ENCODE measurements around the gene TSPAN2.

Gene TSPAN2

DNA sequence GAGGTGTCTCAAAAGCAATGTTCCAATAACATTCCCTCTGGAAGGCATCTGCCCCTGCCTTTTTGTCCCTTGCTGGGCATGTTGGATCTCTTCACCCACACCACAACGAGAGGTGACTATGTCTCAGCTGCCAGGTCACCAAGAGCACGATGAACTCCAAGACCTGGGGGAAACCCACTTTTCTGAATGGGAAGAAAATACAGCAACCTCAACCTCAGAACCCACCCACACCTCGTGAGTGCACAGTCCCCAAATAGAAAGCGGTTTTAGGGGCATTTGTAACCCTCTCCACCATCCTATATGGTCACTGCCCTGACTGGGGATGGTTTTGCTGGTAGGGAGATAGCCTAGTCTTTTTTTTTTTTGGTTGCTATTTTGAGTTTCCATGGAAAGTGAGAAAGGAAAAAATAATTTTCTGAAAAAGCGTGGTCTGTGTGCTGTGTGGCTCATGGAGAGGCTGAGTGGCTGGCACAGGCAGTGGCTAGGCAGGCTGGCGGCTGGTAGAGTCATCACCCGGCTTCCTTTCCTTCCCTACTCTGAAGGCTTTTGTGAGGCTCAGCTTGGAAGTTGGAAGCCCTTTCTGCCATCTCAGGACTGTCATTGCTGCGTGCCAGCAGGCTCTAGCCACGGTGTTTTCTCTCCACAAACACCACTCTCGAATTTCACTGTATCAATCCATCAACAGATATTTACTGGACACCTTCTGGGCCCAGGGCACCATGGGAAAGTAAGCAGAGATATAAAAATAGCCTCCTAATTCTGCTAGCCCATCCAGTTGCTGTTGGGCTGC is 15.8 kb downstream of the TSPAN2 start:
- no peak for DNase-seq

DNA sequence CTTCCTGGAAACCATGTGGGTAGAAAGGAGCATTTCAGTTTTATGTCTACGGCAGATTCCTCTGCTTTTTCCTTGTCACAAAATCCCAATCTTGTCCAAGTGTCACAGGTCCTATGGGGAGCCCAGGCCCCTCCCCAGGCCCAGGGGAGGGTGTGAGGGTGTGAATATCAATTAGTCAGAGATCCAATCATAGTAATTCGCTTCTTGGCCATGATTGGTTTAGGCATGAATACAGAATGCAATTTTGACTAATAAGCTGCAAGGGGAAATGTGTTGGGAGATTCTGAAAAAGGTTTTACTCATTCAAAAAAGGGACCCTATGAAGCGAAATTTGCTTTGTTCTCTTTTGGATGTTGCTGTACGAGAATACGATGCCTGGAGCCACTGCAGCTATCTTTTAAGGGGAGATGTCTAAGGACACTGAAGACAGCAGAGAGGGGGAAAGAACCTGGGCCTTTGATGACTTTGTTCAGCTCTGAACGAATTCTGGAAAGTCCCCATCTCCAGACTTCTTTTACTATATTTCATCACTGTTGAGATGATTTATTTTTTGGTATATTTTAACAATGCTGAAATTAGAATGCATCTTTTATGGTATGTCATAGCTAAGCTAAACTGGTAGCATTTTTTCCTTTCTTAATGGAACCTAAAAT is 18.2 kb downstream of the TSPAN2 start:
- DNase-seq, result no peak

DNA sequence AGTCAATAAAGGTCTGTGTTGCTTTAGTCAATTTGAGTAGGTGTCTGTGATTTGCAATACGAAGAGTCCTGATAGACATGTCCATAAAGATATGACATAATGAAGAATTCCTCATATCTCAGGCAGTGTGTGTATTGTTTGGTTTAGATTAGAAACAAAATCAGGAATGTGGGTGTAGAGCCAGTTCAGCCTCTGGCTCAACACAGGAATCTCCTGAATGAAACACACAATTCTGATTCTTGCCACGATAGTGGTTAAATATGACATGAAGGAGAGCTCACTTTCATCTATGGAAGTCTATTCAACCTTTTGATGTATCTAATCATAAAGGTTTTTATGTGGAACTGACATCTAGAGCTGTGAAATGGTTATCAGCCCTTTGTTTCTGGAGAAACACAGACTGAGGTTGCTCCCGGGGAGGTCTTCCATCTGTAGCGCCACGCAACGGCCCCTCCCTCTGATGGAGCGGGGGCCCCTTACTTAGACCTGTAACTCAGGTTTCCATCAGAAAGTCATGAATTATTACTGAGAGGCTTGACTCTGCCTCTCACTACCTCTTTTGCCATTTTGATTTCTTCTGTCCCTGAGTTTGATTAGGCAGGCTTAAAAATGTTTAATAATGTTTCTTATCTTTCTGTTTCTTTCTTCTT is 19.5 kb downstream of the TSPAN2 start:
- no peak for DNase-seq

DNA sequence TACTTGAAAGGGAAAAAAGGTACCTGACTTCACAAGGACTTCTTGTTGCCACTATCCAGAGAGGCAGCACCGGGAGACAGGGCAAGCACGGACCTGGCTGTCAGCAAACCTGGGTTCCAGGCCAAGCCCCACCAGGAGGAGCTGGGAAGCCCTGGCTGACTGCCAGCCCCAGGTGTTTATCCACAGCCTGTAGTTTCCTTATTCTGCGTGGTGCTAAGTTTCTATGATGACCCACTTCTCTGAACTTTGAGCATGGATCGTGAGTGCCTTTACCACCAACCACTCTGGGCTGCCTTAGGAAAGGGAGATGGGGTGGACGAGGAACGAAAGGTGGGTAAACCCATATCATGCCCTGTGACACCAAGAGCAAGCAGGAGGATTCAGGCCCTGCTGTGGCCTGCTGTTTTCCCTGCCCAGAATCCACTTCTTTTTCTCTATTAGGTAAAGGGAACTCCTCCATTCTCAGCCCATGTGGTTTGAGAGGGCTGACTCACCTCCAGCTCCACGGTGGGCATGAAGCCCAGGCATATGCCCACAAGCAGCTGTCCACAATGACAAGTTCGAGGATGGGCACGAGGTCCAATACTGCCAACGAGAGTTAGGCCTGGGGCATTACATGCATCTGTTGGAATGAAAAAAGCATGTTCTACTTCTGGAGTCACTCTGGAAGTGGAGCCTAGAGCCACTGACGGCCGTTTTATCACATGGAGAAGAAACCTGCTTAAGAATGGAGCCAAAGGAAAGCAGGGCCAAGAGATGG is 20.3 kb downstream of the TSPAN2 start:
- DNase-seq, result no peak

DNA sequence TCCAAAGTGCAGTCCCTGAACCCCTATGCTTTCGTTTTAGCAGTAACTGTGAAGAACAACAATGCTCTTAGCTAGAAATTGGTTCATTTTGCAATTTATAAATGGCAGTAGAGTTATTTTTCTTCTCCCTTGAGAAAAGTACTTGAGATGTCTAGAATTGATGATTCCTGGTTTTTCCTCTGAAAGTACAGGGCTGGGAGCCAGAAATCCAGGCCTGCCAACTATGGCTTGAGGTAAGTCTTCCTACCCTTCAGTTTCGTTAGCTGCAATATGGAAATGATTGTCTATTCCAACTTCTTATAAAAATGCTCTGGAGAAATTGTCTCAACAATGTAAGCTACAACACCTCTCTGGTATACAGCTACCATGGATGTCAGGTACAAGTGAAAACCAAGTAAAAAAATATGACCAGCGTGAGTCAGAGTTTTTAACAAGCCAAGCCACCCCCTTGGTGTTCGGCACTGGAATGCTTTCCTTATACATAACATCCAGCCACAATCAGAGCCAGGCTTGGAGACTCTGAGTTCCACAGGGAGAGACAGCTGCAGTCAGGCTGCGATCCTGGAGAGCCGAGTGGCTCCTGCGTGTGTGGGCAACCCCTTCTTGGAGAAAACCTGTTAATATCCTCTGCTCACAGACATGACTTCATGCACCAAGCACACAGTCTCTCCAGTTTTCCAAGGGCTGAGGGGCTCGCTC is 22.0 kb downstream of the TSPAN2 start:
- DNase-seq, result no peak

DNA sequence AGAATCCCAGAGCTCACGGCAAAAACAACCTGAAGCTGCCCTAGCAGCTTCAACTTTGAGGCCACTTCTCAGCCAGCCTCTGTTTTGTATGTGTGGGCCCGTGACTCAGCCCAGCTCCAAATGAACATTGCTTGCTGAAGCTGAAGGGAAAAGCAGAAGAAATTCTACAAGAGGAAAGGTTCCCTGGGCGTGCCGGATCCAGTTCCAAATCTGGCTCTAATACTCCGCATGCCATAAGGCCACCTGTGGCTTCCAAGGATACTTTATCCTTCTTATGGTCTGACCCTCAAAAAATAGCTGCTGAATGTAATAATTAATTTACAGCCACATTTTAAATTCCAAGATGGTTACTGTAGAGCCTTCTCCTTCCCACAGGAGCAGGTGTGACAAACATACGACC is 24.3 kb downstream of the TSPAN2 start:
- DNase-seq, result no peak

DNA sequence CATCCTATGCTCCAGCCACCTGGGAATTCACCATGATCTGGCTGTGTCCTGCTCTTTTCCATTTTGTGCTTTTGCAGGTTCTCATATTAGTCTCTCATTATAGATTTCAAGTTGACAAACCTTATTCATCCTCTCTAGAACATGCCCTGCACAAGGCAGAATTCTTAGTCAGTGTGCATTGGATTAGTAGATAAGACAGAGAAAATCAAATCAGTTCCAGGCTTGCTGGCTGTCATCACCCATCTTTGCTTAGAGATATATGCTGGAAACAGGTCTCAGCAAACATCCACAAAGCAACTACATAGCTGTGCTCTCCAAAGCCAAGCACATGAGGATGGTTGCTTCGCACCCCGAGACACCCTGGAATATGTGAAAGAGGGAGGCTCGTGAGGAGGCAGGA is 24.8 kb downstream of the TSPAN2 start:
- no peak for DNase-seq

DNA sequence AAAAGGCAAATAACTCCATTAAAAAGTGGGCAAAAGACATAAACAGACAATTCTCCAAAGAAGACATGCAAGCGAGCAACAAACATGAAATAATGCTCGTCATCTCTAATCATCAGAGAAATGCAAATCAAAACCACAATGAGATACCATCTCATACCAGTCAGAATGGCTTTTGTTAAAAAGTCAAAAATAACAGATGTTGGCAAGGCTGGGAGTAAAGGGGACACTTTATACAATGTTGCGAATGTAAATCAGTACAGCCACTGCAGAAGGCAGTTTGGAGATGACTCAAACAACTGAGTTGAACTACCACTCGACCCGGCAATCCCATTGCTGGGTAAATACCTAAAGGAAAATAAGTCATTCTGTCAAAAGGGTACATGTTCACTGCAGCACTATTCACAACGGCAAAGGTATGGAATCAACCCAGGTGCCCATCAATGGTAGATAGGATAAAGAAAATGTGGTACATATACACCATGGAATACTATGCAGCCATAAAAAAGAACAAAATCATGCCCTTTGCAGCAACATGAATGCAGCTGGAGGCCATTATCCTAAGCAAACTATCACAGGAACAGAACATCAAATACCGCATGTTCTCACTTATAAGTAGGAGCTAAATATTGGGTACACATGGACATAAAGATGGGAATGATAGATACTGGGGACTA is 25.9 kb downstream of the TSPAN2 start:
- no peak for DNase-seq

DNA sequence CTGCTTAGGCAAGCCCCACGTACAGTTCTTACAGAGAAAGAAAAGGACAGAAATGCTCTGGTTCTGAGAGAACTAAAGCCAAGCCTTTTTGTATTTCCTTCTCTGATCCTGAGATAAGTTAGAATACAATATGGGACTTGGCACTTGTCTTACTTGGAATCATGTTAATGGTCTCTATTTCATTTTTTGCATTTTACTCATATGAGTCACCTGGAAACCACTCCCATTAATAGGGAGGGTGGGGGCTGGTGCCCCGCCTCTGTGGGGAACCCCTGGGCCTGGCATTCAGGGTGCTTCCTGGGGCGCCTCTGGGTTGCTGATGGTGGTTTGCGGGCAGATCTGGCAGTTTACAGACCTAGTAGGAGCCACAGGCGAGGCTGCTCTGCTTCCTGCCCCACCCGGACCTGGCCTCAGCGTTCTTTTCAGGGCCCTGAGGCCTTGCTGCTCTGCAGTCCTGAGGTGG is 26.7 kb downstream of the TSPAN2 start:
- DNase-seq, result peak in 1 of 2 donors; percentile 17

DNA sequence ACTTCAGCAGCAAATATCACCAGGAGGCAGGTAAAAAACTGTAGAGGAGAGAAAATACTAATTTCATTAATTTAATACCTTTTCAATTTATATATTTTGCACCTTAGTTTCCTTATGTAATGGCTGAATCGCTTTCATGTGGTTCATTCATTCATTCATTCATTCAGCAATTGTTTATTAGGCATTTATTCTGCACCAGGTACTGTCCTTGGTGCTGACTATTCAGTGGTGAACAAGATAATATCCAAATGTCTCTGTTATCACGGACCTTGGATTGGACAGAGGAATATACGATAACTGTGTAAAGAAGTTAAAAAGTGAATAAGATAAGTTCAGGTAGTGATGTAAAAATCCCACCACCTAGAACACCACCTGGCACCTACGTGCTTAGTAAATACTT is 28.8 kb downstream of the TSPAN2 start:
- no peak for DNase-seq

DNA sequence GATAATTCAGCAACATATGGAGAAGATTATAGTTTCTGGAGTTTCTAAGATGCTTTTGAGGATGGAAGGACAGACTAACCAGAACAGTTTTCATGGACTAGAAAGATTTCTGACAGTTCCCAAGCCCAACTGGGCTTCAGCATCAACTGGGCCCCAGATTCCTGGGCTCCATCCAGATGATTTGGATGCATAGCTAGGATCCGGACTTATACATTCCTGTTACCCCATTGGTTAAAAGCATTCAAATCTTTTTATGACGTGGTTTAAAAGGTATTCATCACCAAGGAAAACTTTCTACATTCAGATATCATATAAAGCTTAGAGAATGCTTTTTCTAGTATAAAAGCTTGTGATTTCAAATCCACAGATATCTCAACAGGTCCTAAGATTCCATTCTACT is 30.0 kb downstream of the TSPAN2 start:
- DNase-seq, result no peak

DNA sequence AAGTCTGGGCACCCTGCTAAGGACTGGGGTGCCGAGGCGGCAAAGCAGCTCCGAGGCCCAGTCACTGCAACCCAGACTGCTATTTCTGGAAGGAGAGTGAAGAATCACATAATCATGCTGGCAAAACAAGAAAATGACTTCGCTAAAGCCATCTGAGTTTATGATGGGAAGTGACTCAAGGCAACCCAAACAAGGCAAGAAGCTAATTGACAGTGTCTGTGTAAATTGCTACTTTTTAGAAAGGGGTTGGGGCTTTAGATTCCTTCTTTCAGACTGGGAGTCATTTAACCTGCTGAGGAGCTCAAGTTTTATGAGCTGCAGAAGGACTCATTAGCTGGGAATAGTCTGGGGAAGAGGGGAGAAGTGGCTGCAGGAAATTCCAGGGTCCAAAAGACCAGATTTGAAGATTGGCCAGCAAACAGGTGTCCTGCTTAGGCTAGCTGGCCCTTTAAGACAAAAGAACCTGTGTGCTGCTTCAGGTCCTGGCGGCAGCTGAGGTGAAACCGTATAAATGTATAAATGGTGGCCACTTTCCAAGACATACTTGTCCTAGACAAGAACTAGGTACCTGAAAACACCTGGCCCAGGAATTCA is 31.5 kb downstream of the TSPAN2 start:
- no peak for DNase-seq

DNA sequence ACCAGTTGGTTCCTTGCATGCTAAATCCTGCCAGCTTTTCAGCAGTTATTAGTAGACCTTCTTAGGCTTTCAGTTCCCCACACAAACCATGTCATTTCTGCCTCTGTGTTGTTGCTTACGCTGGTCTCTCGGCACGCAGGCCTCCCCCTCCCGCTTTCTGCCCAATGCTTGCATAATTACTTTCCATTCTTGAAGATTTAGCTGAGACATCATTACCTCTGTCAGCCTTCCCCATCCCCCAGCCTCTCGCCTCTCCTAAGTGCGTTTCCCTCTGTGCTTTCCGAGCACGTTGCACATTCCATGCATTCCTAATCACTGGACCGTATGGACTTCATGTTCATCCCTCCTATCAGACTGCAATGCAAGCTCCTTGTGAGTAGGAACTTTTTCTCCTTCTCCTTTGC is 32.9 kb downstream of the TSPAN2 start:
- no peak for DNase-seq

DNA sequence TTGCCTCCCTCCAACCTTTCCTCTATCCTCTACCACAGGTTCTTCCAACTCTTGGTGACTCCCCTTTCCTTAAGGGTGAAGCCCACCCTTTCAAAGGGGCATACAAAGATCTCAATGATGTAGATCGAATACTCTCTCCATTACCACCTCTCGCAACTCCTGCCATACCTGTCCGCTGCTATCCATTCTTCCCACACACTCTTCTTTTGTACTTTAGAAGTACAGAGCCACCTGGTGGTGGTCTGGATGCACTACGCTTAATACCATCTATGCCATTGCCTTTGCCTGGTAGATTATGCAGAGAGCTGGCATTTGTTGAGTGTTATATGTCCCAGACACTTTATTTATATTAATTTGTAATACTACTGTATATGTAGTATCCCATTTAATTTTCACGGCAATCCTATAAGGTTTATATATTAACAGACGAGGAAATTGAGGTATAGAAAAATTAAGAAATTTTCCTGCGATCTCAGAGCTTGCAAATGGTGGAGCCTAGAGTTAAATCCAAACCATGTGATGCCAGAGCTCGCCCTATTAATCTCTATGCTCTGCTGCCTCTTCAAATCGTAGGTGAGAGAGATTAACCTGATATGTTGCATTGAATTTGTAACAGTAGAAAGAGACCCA is 36.7 kb downstream of the TSPAN2 start:
- peak in 1 of 2 donors; percentile 13 for DNase-seq

DNA sequence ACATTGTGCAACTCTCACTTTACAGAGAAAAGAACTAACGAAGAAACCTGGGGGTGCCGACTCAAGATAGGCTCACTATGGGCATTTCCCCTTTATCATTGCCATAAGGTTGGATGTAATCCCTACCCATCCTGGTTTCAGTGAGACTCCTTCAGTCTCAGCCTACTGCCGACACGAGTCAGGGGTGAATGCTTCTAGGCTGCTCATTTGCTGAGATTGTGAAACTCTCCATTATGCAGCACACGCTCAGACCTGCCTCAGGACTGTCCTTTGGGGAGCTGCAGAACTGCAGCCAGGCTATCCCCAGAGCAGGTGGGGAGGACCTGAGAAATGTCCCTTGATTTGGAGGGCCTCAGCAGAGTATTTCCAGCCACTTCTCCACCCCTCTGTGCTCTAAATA is 37.5 kb downstream of the TSPAN2 start:
- no peak for DNase-seq

DNA sequence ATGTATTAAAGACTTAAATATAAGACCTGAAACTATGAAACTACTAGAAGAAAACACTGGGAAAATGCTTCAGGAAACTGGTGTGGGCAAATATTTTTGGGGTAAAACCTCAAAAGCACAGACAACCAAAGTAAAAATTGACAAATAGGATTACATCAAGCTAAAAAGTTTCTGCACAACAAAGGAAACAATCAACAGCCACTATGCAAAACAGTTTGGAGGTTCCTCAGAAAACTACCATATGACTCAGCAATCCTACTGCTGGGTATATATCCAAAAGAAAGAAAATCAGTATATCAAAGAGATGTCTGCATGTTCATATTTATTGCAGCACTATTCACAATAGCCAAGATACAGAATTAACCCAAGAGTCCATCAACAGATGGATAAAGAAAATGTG is 42.6 kb downstream of the TSPAN2 start:
- no peak for DNase-seq

DNA sequence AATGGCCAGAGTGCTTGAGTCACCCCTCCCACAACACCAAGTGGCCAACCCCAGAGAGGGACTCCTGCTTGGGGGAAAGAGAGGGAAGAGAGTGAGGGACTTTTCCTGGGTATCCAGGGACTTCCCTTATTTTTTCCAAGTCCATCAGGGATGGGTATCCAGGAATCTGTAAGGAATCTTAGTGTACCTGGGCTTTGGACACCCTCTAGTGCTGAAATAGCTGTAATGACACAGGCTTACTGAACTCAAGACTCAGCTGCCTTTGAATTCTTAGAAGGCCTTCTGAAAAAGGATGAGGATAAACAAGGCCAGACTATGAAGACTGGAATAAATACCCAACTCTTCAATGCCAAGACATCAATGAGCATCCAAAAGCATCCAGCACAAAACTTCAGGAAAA is 47.6 kb downstream of the TSPAN2 start:
- no peak for DNase-seq

DNA sequence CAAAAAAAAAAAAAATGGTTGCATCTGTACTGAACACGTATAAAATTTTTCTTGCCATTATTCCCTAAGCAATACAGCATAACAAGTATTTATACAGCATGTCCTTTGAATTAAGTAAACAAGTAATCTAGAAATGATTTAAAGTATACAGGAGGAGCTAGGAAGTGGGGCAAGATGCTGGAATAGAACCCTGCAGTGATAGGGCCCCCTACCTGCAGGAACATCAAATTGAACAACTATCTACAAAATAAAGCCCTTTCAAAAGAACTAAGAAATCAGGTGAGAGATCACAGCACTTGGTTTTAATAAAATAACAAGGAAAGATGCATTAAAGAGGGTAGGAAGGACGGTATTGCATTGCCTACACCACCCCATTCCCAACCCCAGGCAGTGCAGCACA is 48.8 kb downstream of the TSPAN2 start:
- no peak for DNase-seq

DNA sequence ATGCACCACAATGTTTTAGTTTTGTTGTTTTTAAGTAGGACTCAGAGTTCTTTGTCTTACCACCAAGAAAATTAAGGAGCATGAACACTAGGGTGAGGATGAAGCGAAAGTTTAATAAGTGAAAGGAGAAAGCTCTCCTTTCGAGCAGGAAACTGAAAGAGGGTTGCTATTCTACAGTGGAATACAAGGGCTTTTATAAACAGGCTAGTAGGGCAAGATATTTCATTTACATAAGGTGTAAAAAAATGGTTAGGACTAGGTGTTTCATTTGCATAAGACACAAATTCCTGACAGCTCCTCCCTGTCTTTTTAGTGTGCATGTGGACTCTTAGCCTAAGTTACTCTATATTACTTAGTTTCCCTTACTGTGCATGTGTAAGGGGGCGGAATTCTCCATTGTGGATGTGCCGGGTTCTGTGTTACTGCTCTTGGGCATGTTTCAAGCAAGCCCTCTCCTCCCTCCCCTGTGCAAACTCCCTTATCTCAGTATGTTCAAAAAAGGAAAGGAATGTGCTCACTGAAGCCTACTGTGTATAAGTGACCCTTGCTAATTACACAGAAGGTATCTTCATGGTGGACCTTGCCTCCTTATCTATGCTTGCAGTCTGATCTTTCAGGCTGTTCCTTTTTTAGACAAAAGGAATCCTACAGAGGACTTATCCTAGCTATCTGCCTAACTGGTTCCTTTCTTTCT is 52.3 kb downstream of the TSPAN2 start:
- no peak for DNase-seq

DNA sequence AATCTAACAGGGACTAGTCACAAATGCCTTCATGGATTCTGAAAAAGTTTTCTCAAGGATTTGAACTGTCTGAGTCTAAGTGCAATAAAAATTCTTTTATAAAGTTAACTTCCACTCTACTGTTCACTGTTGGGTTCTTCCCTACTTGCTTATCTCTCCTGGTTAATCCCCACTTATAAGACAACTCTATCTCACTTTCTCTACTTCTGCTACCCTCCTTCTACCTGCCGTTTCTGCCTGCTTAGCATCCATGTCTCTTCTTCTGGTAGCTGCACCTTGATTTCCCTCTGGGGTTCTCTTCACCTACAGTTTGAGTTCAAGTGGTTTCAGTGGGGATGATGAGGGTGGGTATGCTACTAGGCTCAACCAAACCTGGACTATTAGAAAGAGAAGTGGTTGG is 53.7 kb downstream of the TSPAN2 start:
- no peak for DNase-seq

DNA sequence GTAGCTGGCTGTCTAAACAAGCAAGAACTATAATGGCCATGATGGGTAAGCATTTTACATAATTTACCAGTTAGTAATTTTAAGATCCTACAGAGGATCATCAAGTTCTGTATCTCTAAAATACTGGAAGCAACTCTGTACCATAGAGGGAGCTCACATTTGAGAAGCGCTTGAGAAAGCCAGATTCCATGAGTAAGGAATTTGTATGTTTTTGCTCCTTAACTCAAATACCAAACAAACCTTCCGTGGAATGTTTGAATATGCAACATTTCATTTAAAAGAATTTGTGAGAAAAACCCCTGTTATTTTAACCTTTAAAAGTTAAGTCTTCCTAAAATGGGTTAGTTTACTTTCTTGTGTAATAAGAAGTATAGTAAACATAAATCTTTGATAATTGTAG is 57.7 kb downstream of the TSPAN2 start:
- DNase-seq, result no peak

Measured in bone marrow (tissue), 2 donors.